HL-60 (cell line): Measurements from ENCODE around the gene GPHA2.

Experiments used
- DNase-seq, 2 experiments: peaks; one replicate each; pipeline ENCODE4 v3.0.0-alpha.2; 2010 to 2020; ENCODE audit warnings: low read depth in 1 of 2, low spot score in 1 of 2
- H3K27ac ChIP-seq: fragments of 250-450 bp; sonication (Bioruptor Pico); replicated peaks from 2 replicates; pipeline ENCODE4 v1.5.1; 2020; ENCODE audit warnings: mild to moderate bottlenecking, moderate library complexity
- H3K27me3 ChIP-seq: fragments of 250-450 bp; sonication (Bioruptor Pico); 2 replicates; pipeline ENCODE4 v1.5.1; 2021; ENCODE audit warnings: mild to moderate bottlenecking, moderate library complexity; ENCODE audit not compliant: insufficient read depth, poor library complexity, severe bottlenecking
- H3K4me3 ChIP-seq: replicated peaks from 2 replicates; pipeline ENCODE4 v1.5.1; 2011; ENCODE audit warnings: mild to moderate bottlenecking, control low read depth, low read length; ENCODE audit not compliant: insufficient read depth
- GABPA ChIP-seq: IDR thresholded peaks from 2 replicates; pipeline ENCODE4 v1.6.1; 2012; ENCODE audit warnings: low read depth
- POLR2AphosphoS5 ChIP-seq: IDR thresholded peaks from 2 replicates; pipeline ENCODE4 v1.6.1; 2012; ENCODE audit warnings: low read depth
- SPI1 ChIP-seq: IDR thresholded peaks from 2 replicates; pipeline ENCODE4 v1.6.1; 2012; ENCODE audit warnings: low read depth, mild to moderate bottlenecking, borderline replicate concordance
- TF ChIP-seq, protein P1 (sequence below): IDR thresholded peaks from 2 replicates; pipeline ENCODE4 v1.6.1; 2012; ENCODE audit warnings: low read depth; ENCODE audit not compliant: insufficient replicate concordance
- TF ChIP-seq, protein P2 (sequence below): IDR thresholded peaks from one replicate; pipeline ENCODE4 v1.5.1; 2011; ENCODE audit warnings: low read length, control low read depth, inconsistent platforms; ENCODE audit not compliant: insufficient read depth

GPHA2 gene

DNA sequence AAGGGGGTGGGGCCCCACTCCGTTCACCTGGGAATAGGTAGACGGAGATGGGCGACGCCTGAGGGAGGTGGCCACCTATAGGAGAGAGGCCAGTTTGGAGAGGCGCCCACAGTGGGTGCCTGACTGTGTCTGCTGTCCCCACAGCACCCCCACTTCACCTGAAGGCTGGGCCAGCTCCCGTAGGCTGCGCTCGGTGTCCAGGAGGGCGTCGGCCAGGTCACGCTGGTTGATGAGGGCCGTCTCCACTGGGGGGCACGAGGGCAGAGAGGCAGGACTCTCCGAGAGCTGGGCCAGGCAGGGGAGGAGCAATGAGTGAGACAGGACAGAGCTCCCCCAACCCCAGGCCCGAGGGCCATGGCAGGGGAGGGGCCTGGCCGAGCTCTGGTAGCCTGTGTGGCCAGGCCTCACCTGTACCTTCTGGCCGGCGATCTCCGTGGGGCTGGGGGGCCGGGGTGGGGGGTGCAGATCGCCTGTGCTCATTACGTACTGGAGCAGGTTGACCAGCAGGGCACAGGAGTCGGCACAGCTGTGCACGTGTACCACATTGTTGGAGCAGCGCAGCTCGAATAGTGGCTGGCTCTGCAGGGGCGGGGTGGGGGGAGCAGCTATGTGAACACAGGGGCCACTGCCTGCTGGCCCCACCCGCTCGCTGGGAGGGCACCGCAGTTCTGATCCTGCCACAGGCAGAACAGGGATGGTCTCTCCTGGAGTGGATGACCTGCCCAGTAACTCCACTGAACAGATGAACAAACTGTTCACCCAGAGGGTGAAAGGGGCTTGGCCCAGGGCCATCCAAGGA lies 33.4 kb downstream of the GPHA2 start:
- no peak overlapping the region for H3K4me3 ChIP-seq
- DNase-seq: no peak
- H3K27ac ChIP-seq: no peak overlapping the region
- H3K27me3 ChIP-seq: no peaks in the 10 kb centered on the region
- TF ChIP-seq, protein P1, sequence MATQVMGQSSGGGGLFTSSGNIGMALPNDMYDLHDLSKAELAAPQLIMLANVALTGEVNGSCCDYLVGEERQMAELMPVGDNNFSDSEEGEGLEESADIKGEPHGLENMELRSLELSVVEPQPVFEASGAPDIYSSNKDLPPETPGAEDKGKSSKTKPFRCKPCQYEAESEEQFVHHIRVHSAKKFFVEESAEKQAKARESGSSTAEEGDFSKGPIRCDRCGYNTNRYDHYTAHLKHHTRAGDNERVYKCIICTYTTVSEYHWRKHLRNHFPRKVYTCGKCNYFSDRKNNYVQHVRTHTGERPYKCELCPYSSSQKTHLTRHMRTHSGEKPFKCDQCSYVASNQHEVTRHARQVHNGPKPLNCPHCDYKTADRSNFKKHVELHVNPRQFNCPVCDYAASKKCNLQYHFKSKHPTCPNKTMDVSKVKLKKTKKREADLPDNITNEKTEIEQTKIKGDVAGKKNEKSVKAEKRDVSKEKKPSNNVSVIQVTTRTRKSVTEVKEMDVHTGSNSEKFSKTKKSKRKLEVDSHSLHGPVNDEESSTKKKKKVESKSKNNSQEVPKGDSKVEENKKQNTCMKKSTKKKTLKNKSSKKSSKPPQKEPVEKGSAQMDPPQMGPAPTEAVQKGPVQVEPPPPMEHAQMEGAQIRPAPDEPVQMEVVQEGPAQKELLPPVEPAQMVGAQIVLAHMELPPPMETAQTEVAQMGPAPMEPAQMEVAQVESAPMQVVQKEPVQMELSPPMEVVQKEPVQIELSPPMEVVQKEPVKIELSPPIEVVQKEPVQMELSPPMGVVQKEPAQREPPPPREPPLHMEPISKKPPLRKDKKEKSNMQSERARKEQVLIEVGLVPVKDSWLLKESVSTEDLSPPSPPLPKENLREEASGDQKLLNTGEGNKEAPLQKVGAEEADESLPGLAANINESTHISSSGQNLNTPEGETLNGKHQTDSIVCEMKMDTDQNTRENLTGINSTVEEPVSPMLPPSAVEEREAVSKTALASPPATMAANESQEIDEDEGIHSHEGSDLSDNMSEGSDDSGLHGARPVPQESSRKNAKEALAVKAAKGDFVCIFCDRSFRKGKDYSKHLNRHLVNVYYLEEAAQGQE: no peak
- TF ChIP-seq, protein P2, sequence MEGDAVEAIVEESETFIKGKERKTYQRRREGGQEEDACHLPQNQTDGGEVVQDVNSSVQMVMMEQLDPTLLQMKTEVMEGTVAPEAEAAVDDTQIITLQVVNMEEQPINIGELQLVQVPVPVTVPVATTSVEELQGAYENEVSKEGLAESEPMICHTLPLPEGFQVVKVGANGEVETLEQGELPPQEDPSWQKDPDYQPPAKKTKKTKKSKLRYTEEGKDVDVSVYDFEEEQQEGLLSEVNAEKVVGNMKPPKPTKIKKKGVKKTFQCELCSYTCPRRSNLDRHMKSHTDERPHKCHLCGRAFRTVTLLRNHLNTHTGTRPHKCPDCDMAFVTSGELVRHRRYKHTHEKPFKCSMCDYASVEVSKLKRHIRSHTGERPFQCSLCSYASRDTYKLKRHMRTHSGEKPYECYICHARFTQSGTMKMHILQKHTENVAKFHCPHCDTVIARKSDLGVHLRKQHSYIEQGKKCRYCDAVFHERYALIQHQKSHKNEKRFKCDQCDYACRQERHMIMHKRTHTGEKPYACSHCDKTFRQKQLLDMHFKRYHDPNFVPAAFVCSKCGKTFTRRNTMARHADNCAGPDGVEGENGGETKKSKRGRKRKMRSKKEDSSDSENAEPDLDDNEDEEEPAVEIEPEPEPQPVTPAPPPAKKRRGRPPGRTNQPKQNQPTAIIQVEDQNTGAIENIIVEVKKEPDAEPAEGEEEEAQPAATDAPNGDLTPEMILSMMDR: no peak
- TF ChIP-seq GABPA (no peak), POLR2AphosphoS5 (no peak), SPI1 (no peak)

DNA sequence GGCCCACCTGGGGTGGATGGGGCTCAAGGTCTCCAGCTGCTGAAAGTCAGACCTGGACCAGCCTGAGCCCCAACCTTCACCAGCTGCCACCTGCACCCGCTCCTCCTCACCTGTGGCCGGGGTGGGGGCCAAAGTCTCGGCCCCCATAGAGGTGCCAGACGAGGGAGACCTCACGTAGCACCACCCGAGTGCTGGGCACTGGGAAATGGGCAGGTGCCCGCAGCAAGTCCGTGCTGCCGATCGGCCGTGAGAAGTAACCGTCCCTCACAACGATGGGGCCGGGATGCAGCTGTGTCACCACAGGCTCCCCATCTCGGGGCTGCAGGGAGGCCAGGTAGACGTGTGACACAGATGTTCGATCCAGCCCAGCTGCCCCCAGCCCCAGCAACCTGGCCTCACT lies 34.9 kb downstream of the GPHA2 start:
- DNase-seq: no peak
- no peaks in the 10 kb centered on the region for H3K27me3 ChIP-seq
- H3K4me3 ChIP-seq: no peak overlapping the region
- H3K27ac ChIP-seq: no peak overlapping the region
- TF ChIP-seq, protein P1: no peak
- TF ChIP-seq, protein P2: no peak
- TF ChIP-seq SPI1 (no peak), POLR2AphosphoS5 (no peak), GABPA (no peak)

DNA sequence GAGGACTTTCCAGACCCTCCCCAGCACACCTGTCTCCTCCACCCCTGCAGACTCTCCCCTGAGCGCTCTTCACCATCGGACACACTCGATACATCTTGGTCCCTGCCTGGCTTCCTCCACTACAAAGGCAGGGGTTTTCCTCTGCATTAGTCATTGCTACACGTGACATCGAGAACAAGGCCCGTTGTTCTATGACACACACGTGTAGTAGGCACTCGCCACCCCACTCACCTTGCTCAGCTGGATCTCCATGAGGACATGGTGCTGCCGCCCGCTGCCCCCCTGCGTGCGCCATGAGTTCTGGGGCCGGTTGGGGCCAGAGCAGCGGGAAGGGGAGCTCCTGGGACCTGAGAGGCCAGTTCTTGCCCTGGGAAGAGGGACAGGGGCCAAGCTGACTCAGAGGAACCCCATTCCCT lies 35.4 kb downstream of the GPHA2 start:
- no peak for TF ChIP-seq GABPA
- TF ChIP-seq, protein P1: no peak
- no peak for TF ChIP-seq POLR2AphosphoS5
- TF ChIP-seq SPI1: no peak
- TF ChIP-seq, protein P2: no peak
- H3K27ac ChIP-seq: no peak overlapping the region
- DNase-seq: no peak
- no peaks in the 10 kb centered on the region for H3K27me3 ChIP-seq
- H3K4me3 ChIP-seq: no peak overlapping the region
